Measurements from ENCODE around the gene DCBLD2. TPM values are rescaled to one million over a fixed set of nuclear protein-coding genes. Genes with fewer than 3 reads are reported as not detected.

Gene DCBLD2
- polyA plus RNA-seq, 3 donors: 0.17 to 1.1 (median 0.45) TPM

DNA sequence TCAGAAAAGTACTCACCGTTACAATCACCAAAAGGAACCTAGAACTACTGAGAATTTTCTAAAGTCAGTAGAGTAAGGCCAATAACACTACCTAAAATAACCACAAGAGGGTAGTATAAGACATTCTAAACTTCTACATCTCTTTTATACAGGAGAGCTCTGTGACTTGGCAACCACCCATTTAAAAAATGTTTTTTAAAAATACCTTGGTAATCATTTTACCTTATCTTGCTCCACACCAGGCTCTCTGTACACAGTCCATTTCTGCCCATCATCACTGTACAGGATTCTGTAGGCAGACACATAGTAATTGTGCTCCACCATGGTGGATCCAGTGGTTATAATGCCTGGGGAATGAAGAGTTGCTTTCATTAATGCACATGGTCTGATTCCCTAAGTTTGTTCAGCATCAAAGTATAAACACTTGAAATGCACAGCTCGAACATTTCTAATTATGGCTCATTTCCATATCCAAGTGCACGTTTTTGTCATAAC, 83.9 kb downstream of the DCBLD2 start:
- H4K20me1 ChIP-seq (ENCODE audit: insufficient read depth, low read length): no peaks in the 10 kb centered on the region
- H2AFZ ChIP-seq (ENCODE audit: insufficient read depth, low read depth, low read length, poor library complexity, severe bottlenecking): no peak overlapping the region
- H3K4me2 ChIP-seq (replicated peaks; ENCODE audit: extremely low read depth, low read length, poor library complexity, severe bottlenecking): no peak overlapping the region
- no peak overlapping the region for H3K27ac ChIP-seq (ENCODE audit: low read depth in 1 of 2, low read length in 2 of 2)
- no peaks in the 10 kb centered on the region for H3K4me1 Mint-ChIP-seq
- H3K36me3 Mint-ChIP-seq: no peaks in the 10 kb centered on the region
- no peaks in the 10 kb centered on the region for H3K36me3 ChIP-seq (replicated peaks in 1 of 2; ENCODE audit: control insufficient read depth in 1 of 2, insufficient read depth in 2 of 2, low read length in 2 of 2)
- H3K27ac Mint-ChIP-seq: no peak overlapping the region
- peaks cover 0 to 1% (median 0%) of the 10 kb centered on the region in 3 donors for H3K27me3 Mint-ChIP-seq (ENCODE audit: low read depth in 3 of 3)
- no peaks in the 10 kb centered on the region for H3K9me3 Mint-ChIP-seq
- TF ChIP-seq, protein P1, sequence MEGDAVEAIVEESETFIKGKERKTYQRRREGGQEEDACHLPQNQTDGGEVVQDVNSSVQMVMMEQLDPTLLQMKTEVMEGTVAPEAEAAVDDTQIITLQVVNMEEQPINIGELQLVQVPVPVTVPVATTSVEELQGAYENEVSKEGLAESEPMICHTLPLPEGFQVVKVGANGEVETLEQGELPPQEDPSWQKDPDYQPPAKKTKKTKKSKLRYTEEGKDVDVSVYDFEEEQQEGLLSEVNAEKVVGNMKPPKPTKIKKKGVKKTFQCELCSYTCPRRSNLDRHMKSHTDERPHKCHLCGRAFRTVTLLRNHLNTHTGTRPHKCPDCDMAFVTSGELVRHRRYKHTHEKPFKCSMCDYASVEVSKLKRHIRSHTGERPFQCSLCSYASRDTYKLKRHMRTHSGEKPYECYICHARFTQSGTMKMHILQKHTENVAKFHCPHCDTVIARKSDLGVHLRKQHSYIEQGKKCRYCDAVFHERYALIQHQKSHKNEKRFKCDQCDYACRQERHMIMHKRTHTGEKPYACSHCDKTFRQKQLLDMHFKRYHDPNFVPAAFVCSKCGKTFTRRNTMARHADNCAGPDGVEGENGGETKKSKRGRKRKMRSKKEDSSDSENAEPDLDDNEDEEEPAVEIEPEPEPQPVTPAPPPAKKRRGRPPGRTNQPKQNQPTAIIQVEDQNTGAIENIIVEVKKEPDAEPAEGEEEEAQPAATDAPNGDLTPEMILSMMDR (IDR thresholded peaks at IDR 0.05): peak; percentile 87
- H3K4me1 ChIP-seq (ENCODE audit: control insufficient read depth in 1 of 2, insufficient read depth in 2 of 2, low read length in 2 of 2): no peaks in the 10 kb centered on the region
- H3K9me3 ChIP-seq (replicated peaks in 1 of 2; ENCODE audit: control insufficient read depth in 1 of 2, insufficient read depth in 1 of 2, low read length in 2 of 2): no peaks in the 10 kb centered on the region
- WGBS (ENCODE audit: insufficient coverage): no CpG with 5 or more reads among the region's 3 CpGs
- H3K79me2 ChIP-seq (ENCODE audit: insufficient read depth, low read length): no peaks in the 10 kb centered on the region
- peak in 2 of 3 donors; percentile 2 to 52 for DNase-seq
- intact Hi-C loops (cut with micrococcal nuclease): no loop called here
- no peaks in the 10 kb centered on the region for H3K27me3 ChIP-seq (ENCODE audit: control insufficient read depth in 2 of 2, insufficient read depth in 2 of 2, low read length in 2 of 2)
- no peak overlapping the region for H3K9ac ChIP-seq (ENCODE audit: insufficient read depth, low read length, poor library complexity, severe bottlenecking)
- H3K4me3 ChIP-seq (replicated peaks in 1 of 3; ENCODE audit: low read depth in 2 of 3, low read length in 3 of 3): no peak overlapping the region
- no peak overlapping the region for H3K4me3 Mint-ChIP-seq

DNA sequence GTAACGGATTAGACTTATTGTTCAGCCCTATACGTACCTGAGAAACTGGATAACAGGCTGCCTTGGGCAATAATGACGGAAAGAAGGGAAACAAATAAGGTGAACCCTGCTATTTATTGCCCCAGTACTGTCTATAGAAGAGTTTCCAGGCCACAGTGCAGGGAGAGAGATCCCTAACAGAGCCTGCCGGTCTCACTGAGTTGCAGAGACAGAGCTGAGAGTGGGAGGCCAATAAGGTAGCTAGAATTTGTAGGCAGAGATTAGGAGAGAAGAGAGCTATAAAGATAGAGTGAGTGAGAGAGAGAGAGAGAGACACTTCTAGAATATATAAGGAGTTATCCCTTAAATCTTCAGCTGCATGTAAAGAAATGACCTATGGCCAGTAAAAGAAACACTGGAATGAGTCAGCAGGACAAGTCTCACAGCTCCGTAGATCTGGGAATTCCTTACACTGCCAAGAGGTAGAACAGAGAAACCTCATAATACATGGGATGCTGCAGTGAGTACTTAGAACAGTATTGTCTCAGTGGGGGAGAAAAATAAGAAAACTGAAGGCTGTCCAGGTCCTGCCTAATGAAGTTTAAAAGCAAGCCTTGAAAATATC, 86.6 kb downstream of the DCBLD2 start:
- Histone ChIP-seq H3K9ac (ENCODE audit: insufficient read depth, low read length, poor library complexity, severe bottlenecking) (no peak overlapping the region), H3K4me2 (replicated peaks; ENCODE audit: extremely low read depth, low read length, poor library complexity, severe bottlenecking) (no peak overlapping the region), H3K9me3 (replicated peaks in 1 of 2; ENCODE audit: control insufficient read depth in 1 of 2, insufficient read depth in 1 of 2, low read length in 2 of 2) (no peaks in the 10 kb centered on the region), H3K36me3 (replicated peaks in 1 of 2; ENCODE audit: control insufficient read depth in 1 of 2, insufficient read depth in 2 of 2, low read length in 2 of 2) (no peaks in the 10 kb centered on the region), H3K79me2 (ENCODE audit: insufficient read depth, low read length) (no peaks in the 10 kb centered on the region), H4K20me1 (ENCODE audit: insufficient read depth, low read length) (no peaks in the 10 kb centered on the region), H3K27ac (ENCODE audit: low read depth in 1 of 2, low read length in 2 of 2) (no peak overlapping the region), H2AFZ (ENCODE audit: insufficient read depth, low read depth, low read length, poor library complexity, severe bottlenecking) (no peak overlapping the region), H3K4me3 (replicated peaks in 1 of 3; ENCODE audit: low read depth in 2 of 3, low read length in 3 of 3) (no peak overlapping the region), H3K27me3 (ENCODE audit: control insufficient read depth in 2 of 2, insufficient read depth in 2 of 2, low read length in 2 of 2) (no peaks in the 10 kb centered on the region), H3K4me1 (ENCODE audit: control insufficient read depth in 1 of 2, insufficient read depth in 2 of 2, low read length in 2 of 2) (peaks cover 12 to 14% of the 10 kb centered on the region in 2 donors)
- no peak for DNase-seq
- WGBS (ENCODE audit: insufficient coverage): 100% methylated on average over 1 of the region's 5 CpGs
- Mint-ChIP-seq H3K4me3 (no peak overlapping the region), H3K27me3 (ENCODE audit: low read depth in 3 of 3) (peaks cover 0 to 1% (median 0%) of the 10 kb centered on the region in 3 donors), H3K27ac (no peak overlapping the region), H3K36me3 (no peaks in the 10 kb centered on the region), H3K4me1 (peaks cover 13% of the 10 kb centered on the region), H3K9me3 (no peaks in the 10 kb centered on the region)
- TF ChIP-seq, protein P1 (IDR thresholded peaks at IDR 0.05): no peak
- intact Hi-C loops (cut with micrococcal nuclease): loop anchor here (2.0 to 5.0 kb wide), 2 partner anchors 212 to 218 kb away; no protein-coding TSS in a partner anchor

All from CD14-positive monocyte (primary cell).